HG02885 (cell line): ENCODE results near the gene AK2.
"Not testable (repeated sequence)": the region's sequence is repeated elsewhere in the genome, so short reads cannot be mapped to it uniquely, and the experiment has no call there.

Experiments
- ATAC-seq: cut with Tn5 transposase; IDR thresholded peaks from one replicate; pipeline ENCODE4 v1.9.1; 2021; ENCODE audit warnings: mild to moderate bottlenecking; ENCODE audit not compliant: unreplicated experiment, poor library complexity

AK2 gene

GRCh38 chr1:33003657-33004056, 33.0 kb downstream of the AK2 start:
- ATAC-seq: no peak

DNA sequence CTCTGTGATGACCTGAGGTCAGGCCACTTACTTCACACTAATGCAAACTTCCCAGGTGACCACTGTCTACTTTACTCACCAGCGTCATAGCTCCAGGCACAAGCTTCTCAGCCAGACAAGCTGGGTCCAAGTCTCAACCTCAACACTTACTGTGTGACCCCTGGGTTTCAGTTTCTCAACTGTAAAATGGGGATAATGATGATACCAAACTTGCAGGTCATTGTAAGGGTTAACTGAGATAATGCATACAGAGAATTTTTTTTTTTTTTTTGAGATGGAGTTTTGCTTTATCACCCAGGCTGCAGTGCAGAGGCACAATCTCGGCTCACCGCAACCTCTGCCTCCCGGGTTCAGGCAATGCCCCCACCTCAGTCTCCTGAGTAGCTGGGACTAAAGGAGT, 34.7 kb downstream of the AK2 start:
- no peak for ATAC-seq

- ATAC-seq: no peak
Measured at GRCh38 chr1:33001282-33001681, 35.4 kb downstream of the AK2 start.

- ATAC-seq: no peak
Measured at GRCh38 chr1:33000427-33001026, 36.2 kb downstream of the AK2 start.

DNA sequence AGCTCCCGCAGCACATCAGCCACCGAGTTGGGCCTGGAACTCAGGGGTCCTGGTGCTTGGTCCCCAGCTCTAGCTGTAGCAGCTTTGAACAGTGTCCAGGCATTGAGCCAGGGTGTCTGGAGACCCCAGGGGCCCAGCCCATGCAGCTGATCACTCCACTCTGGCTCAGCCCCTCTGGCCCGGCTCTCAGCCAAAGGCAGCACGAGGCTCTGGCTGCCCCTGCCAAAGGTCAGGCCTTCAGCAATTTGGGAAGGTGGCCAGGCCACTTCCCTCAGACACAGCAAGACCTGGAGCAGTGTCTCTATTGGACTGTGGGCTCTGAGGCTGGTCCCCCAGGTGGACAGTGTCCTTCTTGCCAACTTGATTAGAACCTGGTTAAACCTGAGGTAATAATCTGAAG, 37.7 kb downstream of the AK2 start:
- ATAC-seq: no peak

DNA sequence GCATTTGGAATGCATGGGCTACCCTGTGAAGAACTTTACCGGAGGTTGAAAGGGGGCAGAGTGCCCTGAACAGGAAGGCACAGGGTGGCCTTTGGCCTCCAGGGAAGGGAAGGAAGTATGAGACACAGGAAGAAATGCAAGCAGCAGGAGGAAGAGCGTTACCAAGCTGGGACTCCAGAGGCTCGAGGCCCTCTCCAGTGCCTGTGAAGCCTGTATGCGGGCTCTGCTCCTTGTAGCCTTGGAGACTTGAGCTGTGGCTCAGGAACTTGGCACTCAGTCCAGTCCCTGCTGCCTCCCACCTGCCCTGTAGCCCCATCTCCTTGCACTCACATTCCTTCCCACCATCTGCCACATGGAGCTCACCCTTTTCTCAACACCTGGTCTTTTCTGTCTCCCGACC, 38.6 kb downstream of the AK2 start:
- no peak for ATAC-seq

DNA sequence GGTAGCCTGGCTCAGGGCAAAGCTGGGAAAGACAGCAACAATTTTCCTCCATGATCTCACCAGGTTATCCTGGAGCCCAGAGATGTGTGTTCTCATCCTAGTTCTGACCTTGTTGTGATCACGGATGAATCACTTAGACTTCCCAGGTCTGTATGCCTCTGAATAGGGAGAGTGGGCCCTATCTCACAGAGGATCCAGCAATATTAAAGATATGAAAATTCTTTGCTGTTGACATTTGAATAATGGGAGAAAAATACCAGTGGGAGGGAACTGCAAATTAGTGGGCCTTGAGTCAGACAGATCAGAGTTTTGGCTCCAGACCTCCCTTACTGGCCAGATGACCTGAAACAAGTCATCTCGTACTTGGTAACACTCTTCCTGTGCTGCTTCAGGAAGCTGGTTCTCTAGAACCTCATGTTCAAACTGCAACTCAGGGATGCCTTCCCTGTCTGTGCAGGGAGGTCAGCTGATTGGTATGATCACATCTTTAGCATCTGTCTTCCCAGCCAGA, 39.2 kb downstream of the AK2 start:
- no peak for ATAC-seq

- ATAC-seq: not testable (repeated sequence)
Measured at GRCh38 chr1:32993324-32993636, 43.4 kb downstream of the AK2 start.

DNA sequence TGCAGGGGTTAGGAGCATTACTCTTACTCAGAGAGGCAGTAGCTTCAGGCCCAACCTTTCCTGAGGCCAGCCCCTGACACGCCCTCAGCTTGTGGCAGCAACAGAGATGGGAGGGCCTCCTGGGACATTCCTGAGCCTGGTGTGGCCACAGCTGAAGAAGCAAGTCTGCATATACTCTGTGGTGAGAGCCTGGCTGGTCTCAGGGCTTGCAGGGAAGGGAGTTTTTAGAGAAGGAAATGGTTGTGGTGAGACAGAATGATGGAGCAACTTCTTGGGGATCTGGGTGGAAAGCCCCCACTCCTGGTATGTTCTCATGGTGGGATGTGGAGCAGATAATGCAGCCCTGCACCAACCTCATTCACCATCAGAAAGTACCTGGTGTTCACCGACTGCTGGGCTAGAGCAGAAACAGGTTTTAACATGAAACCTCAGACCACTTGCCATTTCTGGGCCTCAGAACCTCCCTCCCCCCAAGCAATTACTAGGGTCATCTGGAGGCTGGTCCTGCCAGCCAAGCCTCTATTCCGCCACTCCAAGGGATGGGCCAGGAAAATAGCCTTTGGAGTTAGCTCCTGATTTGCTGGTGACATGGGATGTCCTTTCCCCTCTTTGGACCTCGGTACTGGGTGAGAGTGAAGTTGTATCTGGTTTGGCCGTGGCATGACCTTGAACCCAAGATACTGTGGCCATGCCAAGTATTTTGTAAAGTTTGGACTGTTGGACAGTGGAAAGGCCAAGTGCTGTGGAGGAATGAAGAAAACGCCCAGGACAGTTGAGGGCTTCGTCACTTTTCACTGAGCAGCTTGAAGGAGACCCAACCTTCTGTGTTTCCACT, 44.0 kb downstream of the AK2 start:
- ATAC-seq: peak; percentile 79

GRCh38 chr1:32991819-32992488, 44.7 kb downstream of the AK2 start:
- ATAC-seq: peak; percentile 40

GRCh38 chr1:32991386-32991785, 45.3 kb downstream of the AK2 start:
- no peak for ATAC-seq

GRCh38 chr1:32990887-32991286, 45.8 kb downstream of the AK2 start:
- no peak for ATAC-seq

- ATAC-seq: no peak
Measured at GRCh38 chr1:32989160-32990050, 47.3 kb downstream of the AK2 start.

GRCh38 chr1:32988665-32989064, 48.0 kb downstream of the AK2 start:
- ATAC-seq: no peak

- no peak for ATAC-seq
Measured at GRCh38 chr1:32985226-32985625, 51.5 kb downstream of the AK2 start.

GRCh38 chr1:32984455-32985171, 52.1 kb downstream of the AK2 start:
- no peak for ATAC-seq

DNA sequence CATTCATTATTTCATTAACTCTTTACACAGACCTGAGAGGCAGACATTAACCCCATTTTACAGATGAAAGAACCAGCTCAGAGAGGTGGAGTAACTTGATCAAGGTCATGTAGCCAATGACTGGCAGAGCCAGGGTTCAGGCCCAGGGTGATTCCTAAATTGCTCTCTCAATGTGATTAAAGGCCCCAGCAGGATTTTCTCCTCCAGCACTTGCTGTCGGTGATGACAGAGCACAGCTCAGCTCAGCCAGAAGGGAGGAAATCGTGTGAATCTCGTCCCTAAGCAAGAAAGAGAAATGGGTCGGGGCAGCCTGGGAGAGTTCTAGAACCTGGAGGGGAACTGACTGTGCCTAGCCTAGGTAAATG, 52.6 kb downstream of the AK2 start:
- no peak for ATAC-seq

DNA sequence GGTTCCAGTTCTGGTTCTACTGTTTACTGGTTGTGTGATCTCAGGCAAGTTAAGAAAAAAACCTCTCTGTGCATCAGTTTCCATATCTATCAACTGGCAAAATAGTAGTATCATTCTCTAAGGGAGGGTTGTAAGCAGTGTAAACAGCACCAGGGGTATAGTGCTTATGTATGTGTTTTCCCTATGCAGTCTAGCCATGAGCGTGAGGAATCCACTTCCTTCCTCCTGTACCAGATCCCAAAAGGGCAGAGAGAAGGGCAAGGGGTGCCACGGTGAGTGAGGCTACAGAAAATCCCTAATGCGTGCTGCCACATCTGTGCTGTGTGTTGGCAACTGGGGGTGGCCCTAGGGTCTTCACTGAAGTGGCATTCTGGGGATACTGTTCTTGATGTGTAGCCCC, 53.7 kb downstream of the AK2 start:
- no peak for ATAC-seq

DNA sequence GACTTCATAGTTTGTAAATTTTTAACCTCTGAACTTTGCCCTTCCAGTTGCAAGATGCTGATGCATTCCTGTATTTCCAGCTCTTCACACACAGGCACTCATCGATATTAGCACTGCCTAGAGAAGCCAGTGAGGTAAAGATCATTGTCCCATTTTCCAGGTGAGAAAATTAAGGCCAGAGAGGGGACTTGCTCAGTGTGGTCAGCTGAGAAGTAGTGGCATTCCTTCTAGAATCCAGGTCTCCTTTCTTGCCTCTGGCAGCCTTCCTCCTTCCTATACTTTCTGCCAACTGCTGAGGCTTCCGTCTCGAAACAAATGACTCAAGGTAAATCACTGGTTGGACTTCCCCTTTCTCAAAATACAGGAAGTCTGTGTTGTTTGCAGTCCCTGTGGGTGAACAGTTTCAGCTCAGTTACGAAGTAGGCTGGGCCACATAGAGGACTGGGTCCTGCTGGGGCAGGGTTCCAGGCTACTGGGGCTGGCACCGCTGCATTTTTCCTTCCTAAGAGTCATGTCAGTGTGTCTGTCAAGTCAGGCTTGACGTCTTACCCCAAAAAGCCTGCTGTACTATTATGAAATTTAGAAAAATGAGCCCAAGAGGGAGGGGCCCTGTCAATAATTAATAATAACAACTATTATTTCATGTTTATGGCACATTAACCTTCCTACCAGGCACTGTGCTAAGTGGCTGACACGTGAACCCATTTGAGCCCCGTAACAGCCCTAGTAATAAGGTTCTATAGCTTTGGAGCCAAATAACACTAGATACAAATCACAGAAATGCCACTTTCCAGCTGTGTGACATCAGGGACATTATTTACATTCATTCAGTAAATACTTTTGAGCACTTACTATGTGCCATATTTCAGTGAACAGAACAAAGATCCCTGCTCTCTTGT, 55.4 kb downstream of the AK2 start:
- peak; percentile 91 for ATAC-seq
